HEK293T (cell line): ENCODE results near the gene TMEM60.

Experiments used
- BHLHE40 ChIP-seq: fragments of 450-650 bp; IDR thresholded peaks from 2 replicates; pipeline ENCODE4 v1.6.1; 2016; ENCODE audit warnings: mild to moderate bottlenecking, moderate library complexity, borderline replicate concordance
- CTBP1 ChIP-seq: fragments of 450-650 bp; IDR thresholded peaks from 2 replicates; pipeline ENCODE4 v1.6.1; 2016; ENCODE audit warnings: borderline replicate concordance
- FOXK2 ChIP-seq: fragments of 450-650 bp; IDR thresholded peaks from 2 replicates; pipeline ENCODE4 v1.6.1; 2016; ENCODE audit warnings: mild to moderate bottlenecking
- FOXM1 ChIP-seq: fragments of 450-650 bp; IDR thresholded peaks from 2 replicates; pipeline ENCODE4 v1.6.1; 2017; ENCODE audit warnings: mild to moderate bottlenecking, borderline replicate concordance
- HDGF ChIP-seq: fragments of 450-650 bp; IDR thresholded peaks from 2 replicates; pipeline ENCODE4 v1.6.1; 2017; ENCODE audit warnings: antibody characterized with exemption, borderline replicate concordance
- LEF1 ChIP-seq: fragments of 450-650 bp; IDR thresholded peaks from 2 replicates; pipeline ENCODE4 v1.6.1; 2017; ENCODE audit warnings: mild to moderate bottlenecking, borderline replicate concordance
- SUZ12 ChIP-seq: fragments of 450-650 bp; IDR thresholded peaks from 2 replicates; pipeline ENCODE4 v1.6.1; 2016; ENCODE audit warnings: mild to moderate bottlenecking
- TARDBP ChIP-seq: fragments of 450-650 bp; IDR thresholded peaks from 2 replicates; pipeline ENCODE4 v1.6.1; 2016
- ZNF384 ChIP-seq: fragments of 450-650 bp; IDR thresholded peaks from 2 replicates; pipeline ENCODE4 v1.6.1; 2016

DNA sequence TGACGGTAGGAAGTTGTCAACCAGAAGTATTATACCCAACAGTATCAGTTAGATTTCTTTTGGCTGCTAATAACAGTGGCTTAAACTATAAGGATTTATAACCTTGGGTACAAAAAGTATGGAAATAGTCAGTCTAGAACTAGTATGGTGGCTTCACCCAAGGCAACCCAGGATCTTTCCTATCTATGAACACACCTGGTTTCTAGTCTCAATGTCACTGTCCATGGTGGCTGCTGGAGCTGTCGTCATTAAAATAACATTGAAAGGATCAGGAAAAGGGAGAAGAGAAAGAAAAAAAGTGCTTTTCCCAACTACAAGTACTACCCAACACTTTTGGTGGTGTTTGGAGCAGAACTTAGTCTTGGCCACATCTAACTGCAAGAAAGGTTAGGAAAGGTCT, 28.1 kb upstream of the TMEM60 start:
- TF ChIP-seq SUZ12 = no peak
- no peak for TF ChIP-seq LEF1
- TF ChIP-seq FOXK2 = no peak
- TF ChIP-seq HDGF = no peak
- TF ChIP-seq BHLHE40 = no peak
- no peak for TF ChIP-seq ZNF384
- no peak for TF ChIP-seq CTBP1
- TF ChIP-seq TARDBP = no peak
- TF ChIP-seq FOXM1 = no peak
